ENCODE data around the gene SPACDR. TPM values are rescaled to one million over a fixed set of nuclear protein-coding genes. Genes with fewer than 3 reads are reported as not detected.

Gene SPACDR
- total and polyA plus RNA-seq, 9 of the 15 experiments (the other 6 are each of a cell fraction or from before 2014, with no cell fraction given) = 0.07 to 0.55 (median 0.14) TPM; not detected in 1

DNA sequence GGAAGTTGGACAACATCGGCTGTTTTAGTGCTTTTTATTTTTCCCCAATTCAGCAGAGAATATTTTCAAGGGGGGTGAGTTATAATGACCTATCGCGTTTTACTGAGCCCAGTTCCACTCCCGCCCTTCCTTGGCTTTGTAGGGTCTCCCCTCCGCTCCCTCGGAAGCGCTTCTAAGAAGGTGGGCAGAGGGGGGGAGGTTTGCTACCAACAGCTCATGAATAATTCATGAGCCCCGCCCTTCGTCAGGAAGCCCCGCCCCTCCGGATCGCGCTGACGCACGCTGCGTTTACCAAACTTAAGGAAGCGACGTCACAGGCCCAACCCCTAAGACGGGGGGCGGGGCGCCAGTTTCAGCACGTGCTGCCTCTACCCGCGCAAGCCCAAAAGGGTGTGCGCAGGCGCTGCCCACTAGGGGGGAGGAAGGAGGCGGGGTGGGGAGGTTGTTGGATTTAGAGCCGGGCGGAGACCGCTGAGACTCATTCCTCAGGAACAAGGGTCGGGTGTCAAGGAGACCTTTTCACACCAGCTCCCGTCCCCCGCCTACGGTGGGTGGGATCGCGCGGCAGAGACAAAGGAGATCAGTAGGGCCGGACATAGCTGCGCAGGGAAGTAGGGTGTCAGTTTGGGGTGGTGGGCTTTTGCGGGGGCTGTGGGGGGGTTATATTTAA is 35.0 kb downstream of the SPACDR start (continued):
- TF ChIP-seq THRB (CRISPR knock-in tag; conservative IDR thresholded peaks at IDR 0.05) (peak; percentile 41), ZNF354B (CRISPR knock-in tag; IDR thresholded peaks at IDR 0.05) (0 out of 2 replicates have a peak, but pooled peaks have one; percentile 35), KLF10 (CRISPR knock-in tag; IDR thresholded peaks at IDR 0.05) (no peak), GATAD2A (IDR thresholded peaks at IDR 0.05) (no peak), TOE1 (IDR thresholded peaks at IDR 0.05; ENCODE audit: borderline replicate concordance) (peak; percentile 72), TOE1 (CRISPR knock-in tag; IDR thresholded peaks at IDR 0.05; ENCODE audit: borderline replicate concordance, low read depth) (0 out of 2 replicates have a peak, but pooled peaks have one; percentile 65), ZNF41 (CRISPR knock-in tag; conservative IDR thresholded peaks at IDR 0.05) (no peak), ZNF76 (CRISPR knock-in tag; IDR thresholded peaks at IDR 0.05; ENCODE audit: borderline replicate concordance) (no peak), SIN3A (IDR thresholded peaks at IDR 0.05; ENCODE audit: borderline replicate concordance in 2 of 2, control insufficient read depth in 1 of 2, low read depth in 2 of 2, low read length in 2 of 2) (peak in 1 of 2 experiments; percentile 35; a peak in 2 of 4 replicates), BRD9 (IDR thresholded peaks at IDR 0.05; ENCODE audit: low read depth, partially characterized antibody) (peak; percentile 16), NFE2 (IDR thresholded peaks at IDR 0.05; ENCODE audit: low read depth) (peak; percentile 82), MYBL2 (IDR thresholded peaks at IDR 0.05; ENCODE audit: low read depth) (peak; percentile 98), MYBL2 (CRISPR knock-in tag; IDR thresholded peaks at IDR 0.05; ENCODE audit: borderline replicate concordance) (no peak; the same call in 1 of the 2 replicates), NFYB (IDR thresholded peaks at IDR 0.05; ENCODE audit: extremely low read depth, insufficient read length) (no peak), RFX5 (IDR thresholded peaks at IDR 0.05; ENCODE audit: low read depth, low read length) (peak; percentile 45; the same call in 1 of the 2 replicates), ATF1 (CRISPR knock-in tag; IDR thresholded peaks at IDR 0.05) (peak; percentile 59), ATF1 (tag; IDR thresholded peaks at IDR 0.05) (peak; percentile 94), TCF3 (CRISPR knock-in tag; IDR thresholded peaks at IDR 0.05) (no peak; the same call in 1 of the 2 replicates), ZNF583 (CRISPR knock-in tag; IDR thresholded peaks at IDR 0.05) (no peak), L3MBTL2 (IDR thresholded peaks at IDR 0.05) (peak; percentile 95), JUN (IDR thresholded peaks at IDR 0.05; ENCODE audit: borderline replicate concordance, low read depth, low read length) (peak; percentile 68; the same call in 1 of the 2 replicates), JUN (CRISPR knock-in tag; IDR thresholded peaks at IDR 0.05; ENCODE audit: borderline replicate concordance) (no peak), SMARCA4 (IDR thresholded peaks at IDR 0.05) (peak; percentile 4; the same call in 1 of the 2 replicates), TBP (optimal IDR thresholded peaks at IDR 0.05; ENCODE audit: low read depth, low read length) (peak; percentile 96), ZNF696 (CRISPR knock-in tag; conservative IDR thresholded peaks at IDR 0.05) (no peak)
- TF ChIP-seq, protein P1, sequence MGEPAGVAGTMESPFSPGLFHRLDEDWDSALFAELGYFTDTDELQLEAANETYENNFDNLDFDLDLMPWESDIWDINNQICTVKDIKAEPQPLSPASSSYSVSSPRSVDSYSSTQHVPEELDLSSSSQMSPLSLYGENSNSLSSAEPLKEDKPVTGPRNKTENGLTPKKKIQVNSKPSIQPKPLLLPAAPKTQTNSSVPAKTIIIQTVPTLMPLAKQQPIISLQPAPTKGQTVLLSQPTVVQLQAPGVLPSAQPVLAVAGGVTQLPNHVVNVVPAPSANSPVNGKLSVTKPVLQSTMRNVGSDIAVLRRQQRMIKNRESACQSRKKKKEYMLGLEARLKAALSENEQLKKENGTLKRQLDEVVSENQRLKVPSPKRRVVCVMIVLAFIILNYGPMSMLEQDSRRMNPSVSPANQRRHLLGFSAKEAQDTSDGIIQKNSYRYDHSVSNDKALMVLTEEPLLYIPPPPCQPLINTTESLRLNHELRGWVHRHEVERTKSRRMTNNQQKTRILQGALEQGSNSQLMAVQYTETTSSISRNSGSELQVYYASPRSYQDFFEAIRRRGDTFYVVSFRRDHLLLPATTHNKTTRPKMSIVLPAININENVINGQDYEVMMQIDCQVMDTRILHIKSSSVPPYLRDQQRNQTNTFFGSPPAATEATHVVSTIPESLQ (CRISPR knock-in tag; IDR thresholded peaks at IDR 0.05) = 0 out of 2 replicates have a peak, but pooled peaks have one; percentile 14
- TF ChIP-seq, protein P2, sequence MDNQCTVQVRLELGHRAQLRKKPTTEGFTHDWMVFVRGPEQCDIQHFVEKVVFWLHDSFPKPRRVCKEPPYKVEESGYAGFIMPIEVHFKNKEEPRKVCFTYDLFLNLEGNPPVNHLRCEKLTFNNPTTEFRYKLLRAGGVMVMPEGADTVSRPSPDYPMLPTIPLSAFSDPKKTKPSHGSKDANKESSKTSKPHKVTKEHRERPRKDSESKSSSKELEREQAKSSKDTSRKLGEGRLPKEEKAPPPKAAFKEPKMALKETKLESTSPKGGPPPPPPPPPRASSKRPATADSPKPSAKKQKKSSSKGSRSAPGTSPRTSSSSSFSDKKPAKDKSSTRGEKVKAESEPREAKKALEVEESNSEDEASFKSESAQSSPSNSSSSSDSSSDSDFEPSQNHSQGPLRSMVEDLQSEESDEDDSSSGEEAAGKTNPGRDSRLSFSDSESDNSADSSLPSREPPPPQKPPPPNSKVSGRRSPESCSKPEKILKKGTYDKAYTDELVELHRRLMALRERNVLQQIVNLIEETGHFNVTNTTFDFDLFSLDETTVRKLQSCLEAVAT (IDR thresholded peaks at IDR 0.05) = peak; percentile 49 to 67; a peak in 3 of 4 replicates

All from K562 (cell line).